Caco-2 (cell line): ENCODE results near the gene NBR1. TPM values are rescaled to one million over a fixed set of nuclear protein-coding genes. Genes with fewer than 3 reads are reported as not detected.
"Not testable (repeated sequence)": the region's sequence is repeated elsewhere in the genome, so short reads cannot be mapped to it uniquely, and the experiment has no call there.

ENCODE experiments used
- BruUV-seq: library from RNA; stranded (reverse); fragments of 400-500 nt; replicated peaks from 2 replicates; lab custom pipeline; 2021; lab: Mats Ljungman, UMichigan
- CTCF ChIA-PET: fragments of 300-600 bp; sonication (Branson Sonifier 250); formaldehyde crosslinking; loops from one replicate; lab custom pipeline; 2022; ENCODE audit warnings: antibody characterized with exemption; lab: Charles Lee
- POLR2A ChIA-PET: fragments of 300-600 bp; sonication (Branson Sonifier 250); formaldehyde crosslinking; loops from one replicate; lab custom pipeline; 2022; ENCODE audit warnings: antibody characterized with exemption; lab: Charles Lee
- DNase-seq, 2 experiments: peaks; one replicate each; pipeline versions ENCODE4 v3.0.0 to v3.0.0-alpha.2; 2020 to 2022
- H3K27me3 ChIP-seq: replicated peaks from 2 replicates; pipeline ENCODE4 v1.6.0; 2011; ENCODE audit warnings: low read length; ENCODE audit not compliant: control insufficient read depth, insufficient read depth
- H3K36me3 ChIP-seq: 2 replicates; pipeline ENCODE4 v1.5.1; 2011; ENCODE audit warnings: low read length; ENCODE audit not compliant: control insufficient read depth, insufficient read depth
- H3K4me1 ChIP-seq: fragments of 250-450 bp; sonication (Bioruptor Pico); 2 replicates; pipeline ENCODE4 v1.5.1; 2020; ENCODE audit warnings: mild to moderate bottlenecking
- H3K4me3 ChIP-seq: 2 replicates; pipeline ENCODE4 v1.5.1; 2011; ENCODE audit warnings: low read depth, mild to moderate bottlenecking, control low read depth, low read length
- H3K9me3 ChIP-seq: fragments of 250-450 bp; sonication (Bioruptor Pico); 2 replicates; pipeline ENCODE4 v1.5.1; 2020; ENCODE audit warnings: mild to moderate bottlenecking, moderate library complexity
- H3K27ac Mint-ChIP-seq: one replicate; pipeline ENCODE4 v1.8.0; 2022; ENCODE audit warnings: mixed read lengths; ENCODE audit not compliant: unreplicated experiment
- H3K27me3 Mint-ChIP-seq: one replicate; pipeline ENCODE4 v1.8.0; 2022; ENCODE audit warnings: mixed read lengths; ENCODE audit not compliant: insufficient read depth, unreplicated experiment
- H3K36me3 Mint-ChIP-seq: one replicate; pipeline ENCODE4 v1.8.0; 2022; ENCODE audit warnings: mild to moderate bottlenecking, mixed read lengths; ENCODE audit not compliant: insufficient read depth, unreplicated experiment
- H3K4me1 Mint-ChIP-seq: one replicate; pipeline ENCODE4 v1.8.0; 2022; ENCODE audit warnings: low read depth, mixed read lengths; ENCODE audit not compliant: unreplicated experiment
- H3K4me3 Mint-ChIP-seq: one replicate; pipeline ENCODE4 v1.8.0; 2022; ENCODE audit warnings: mild to moderate bottlenecking, moderate library complexity, mixed read lengths; ENCODE audit not compliant: unreplicated experiment
- H3K9me3 Mint-ChIP-seq: one replicate; pipeline ENCODE4 v1.8.0; 2022; ENCODE audit warnings: mixed read lengths; ENCODE audit not compliant: unreplicated experiment
- CTCF ChIP-seq, 2 experiments: fragments of 200-600 bp in 1 of 2; IDR thresholded peaks; 1 replicate in 1 of 2; 2 replicates in 1 of 2; pipeline versions ENCODE4 v1.5.1 to v1.8.0; 2011 to 2022; ENCODE audit warnings: antibody characterized with exemption in 1 of 2, control low read depth in 1 of 2, inconsistent platforms in 1 of 2, low read depth in 1 of 2, low read length in 1 of 2, mild to moderate bottlenecking in 1 of 2, moderate library complexity in 1 of 2; ENCODE audit not compliant: insufficient read depth in 1 of 2, severe bottlenecking in 1 of 2, unreplicated experiment in 1 of 2
- intact Hi-C: fragments of 100-400 bp; cut with micrococcal nuclease; formaldehyde crosslinking; loops from one replicate; pipeline ENCODE4 v1.10.0; 2022; ENCODE audit not compliant: unreplicated experiment
- total RNA-seq: library from RNA; stranded (reverse); gene quantifications from 2 replicates; pipeline ENCODE4 v1.2.3, GENCODE V29; 2022

The NBR1 gene
- total RNA-seq, 1 experiment from 2014 or later = 53.9 TPM

DNA sequence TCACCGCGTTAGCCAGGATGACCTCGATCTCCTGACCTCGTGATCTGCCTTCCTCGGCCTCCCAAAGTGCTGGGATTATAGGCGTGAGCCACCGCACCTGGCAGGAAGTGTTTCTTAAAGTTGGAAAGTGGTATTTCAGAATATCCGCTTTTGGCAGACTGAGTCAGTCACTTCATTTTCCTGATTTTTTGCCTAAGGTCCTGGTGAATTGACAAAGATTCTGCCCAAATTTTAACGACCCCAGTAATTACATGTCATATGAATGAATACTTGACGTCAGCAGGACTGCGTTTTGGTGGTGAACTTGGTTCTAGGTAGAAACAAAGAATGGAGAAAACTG is 41.4 kb upstream of the NBR1 start:
- Mint-ChIP-seq H3K27me3 (no peaks in the 10 kb centered on the region), H3K27ac (no peak overlapping the region), H3K4me3 (no peak overlapping the region), H3K36me3 (peaks cover 96% of the 10 kb centered on the region), H3K9me3 (no peaks in the 10 kb centered on the region), H3K4me1 (no peaks in the 10 kb centered on the region)
- CTCF ChIA-PET = interaction anchor here (0.6 kb wide), 1 partner anchor 9 kb away, joined by 3 read pairs; no protein-coding TSS in a partner anchor
- DNase-seq = no peak
- Histone ChIP-seq H3K4me1 (peaks cover 11% of the 10 kb centered on the region; the same call in 1 of the 2 replicates), H3K36me3 (peaks cover 9% of the 10 kb centered on the region), H3K27me3 (no peaks in the 10 kb centered on the region), H3K9me3 (no peaks in the 10 kb centered on the region), H3K4me3 (no peak overlapping the region)
- no TSS peak for BruUV-seq
- POLR2A ChIA-PET = no interaction called here
- intact Hi-C loops = no loop called here
- no peak for TF ChIP-seq CTCF (IDR thresholded peaks at IDR 0.05; ENCODE audit: insufficient read depth in 1 of 2, low read depth in 1 of 2, low read length in 1 of 2, severe bottlenecking in 1 of 2, unreplicated experiment in 1 of 2)

GRCh38 chr17:43132117-43132516 is 38.9 kb upstream of the NBR1 start:
- POLR2A ChIA-PET = no interaction called here
- TF ChIP-seq CTCF (IDR thresholded peaks at IDR 0.05; ENCODE audit: insufficient read depth in 1 of 2, low read depth in 1 of 2, low read length in 1 of 2, severe bottlenecking in 1 of 2, unreplicated experiment in 1 of 2) = no peak
- no peaks in the 10 kb centered on the region for H3K27me3 Mint-ChIP-seq
- H3K4me3 ChIP-seq = no peak overlapping the region
- no peaks in the 10 kb centered on the region for H3K27me3 ChIP-seq
- no peaks in the 10 kb centered on the region for H3K4me1 Mint-ChIP-seq
- BruUV-seq = no TSS peak
- intact Hi-C loops = no loop called here
- H3K4me3 Mint-ChIP-seq = no peak overlapping the region
- H3K36me3 ChIP-seq = peaks cover 12% of the 10 kb centered on the region
- 0 out of 2 replicates have a peak, but pooled peaks cover 3% of the 10 kb centered on the region for H3K4me1 ChIP-seq
- CTCF ChIA-PET = no interaction called here
- no peaks in the 10 kb centered on the region for H3K9me3 ChIP-seq
- DNase-seq = no peak
- H3K36me3 Mint-ChIP-seq = peaks cover 83% of the 10 kb centered on the region
- no peak overlapping the region for H3K27ac Mint-ChIP-seq
- no peaks in the 10 kb centered on the region for H3K9me3 Mint-ChIP-seq

GRCh38 chr17:43133439-43133838 is 37.6 kb upstream of the NBR1 start:
- H3K27me3 ChIP-seq, DNase-seq, H3K9me3 ChIP-seq, H3K4me3 ChIP-seq, H3K27ac Mint-ChIP-seq, intact Hi-C loops, H3K9me3 Mint-ChIP-seq, H3K4me1 Mint-ChIP-seq, POLR2A ChIA-PET, H3K4me3 Mint-ChIP-seq, H3K36me3 ChIP-seq, H3K27me3 Mint-ChIP-seq, H3K4me1 ChIP-seq, BruUV-seq: not testable (repeated sequence)
- peaks cover 81% of the 10 kb centered on the region for H3K36me3 Mint-ChIP-seq
- CTCF ChIA-PET = interaction anchor here (0.6 kb wide), 1 partner anchor 372 kb away, joined by 3 read pairs; the partner anchor contains the start of gene RAMP2
